Mesenchymal stem cell (in vitro differentiated cells and primary cell): ENCODE data around the gene LXN. TPM values are rescaled to one million over a fixed set of nuclear protein-coding genes. Genes with fewer than 3 reads are reported as not detected.

Experiments used
- DNase-seq: peaks from one replicate; pipeline ENCODE4 v3.0.0-alpha.2; 2013
- H2AFZ ChIP-seq: one replicate; pipeline ENCODE4 v1.6.1; 2013; ENCODE audit warnings: low read depth, mild to moderate bottlenecking, control low read depth, inconsistent platforms, low read length, moderate library complexity
- H2AK5ac ChIP-seq: 2 replicates; pipeline ENCODE4 v1.6.1; 2013; ENCODE audit warnings: low read length, moderate library complexity, mild to moderate bottlenecking, inconsistent platforms; ENCODE audit not compliant: severe bottlenecking
- H2BK120ac ChIP-seq: one replicate; pipeline ENCODE4 v1.6.1; 2013; ENCODE audit warnings: low read depth, mild to moderate bottlenecking, inconsistent platforms, low read length, moderate library complexity
- H2BK12ac ChIP-seq, 2 experiments: one replicate each; pipeline ENCODE4 v1.6.1; 2013; ENCODE audit warnings: inconsistent platforms in 2 of 2, low read length in 2 of 2, mild to moderate bottlenecking in 2 of 2, moderate library complexity in 2 of 2, control low read depth in 1 of 2
- H2BK15ac ChIP-seq: one replicate; pipeline ENCODE4 v1.6.1; 2013; ENCODE audit warnings: mild to moderate bottlenecking, low read depth, inconsistent platforms; ENCODE audit not compliant: poor library complexity, severe bottlenecking
- H2BK5ac ChIP-seq: 2 replicates; pipeline ENCODE4 v1.6.1; 2013; ENCODE audit warnings: low read depth, mild to moderate bottlenecking, low read length, control low read depth, inconsistent platforms; ENCODE audit not compliant: poor library complexity, severe bottlenecking
- H3K14ac ChIP-seq, 2 experiments: one replicate each; pipeline ENCODE4 v1.6.1; 2013; ENCODE audit warnings: inconsistent platforms in 2 of 2, low read length in 2 of 2, control low read depth in 1 of 2, mild to moderate bottlenecking in 1 of 2, moderate library complexity in 1 of 2
- H3K18ac ChIP-seq, 2 experiments: one replicate each; pipeline ENCODE4 v1.6.1; 2013; ENCODE audit warnings: inconsistent platforms in 2 of 2, low read length in 2 of 2, control low read depth in 1 of 2, low read depth in 1 of 2, mild to moderate bottlenecking in 1 of 2
- H3K23ac ChIP-seq, 2 experiments: one replicate each; pipeline ENCODE4 v1.6.1; 2013; ENCODE audit warnings: inconsistent platforms in 2 of 2, low read length in 2 of 2, mild to moderate bottlenecking in 2 of 2, moderate library complexity in 2 of 2, control low read depth in 1 of 2
- H3K27ac ChIP-seq: 2 replicates; pipeline ENCODE4 v1.5.1; 2013; ENCODE audit warnings: mild to moderate bottlenecking, moderate library complexity, low read length, control low read depth, inconsistent platforms; ENCODE audit not compliant: poor library complexity, severe bottlenecking
- H3K27me3 ChIP-seq, 2 experiments: 2 replicates each; pipeline versions ENCODE4 v1.6.1 to v1.7.0; 2013; ENCODE audit warnings: low read length in 2 of 2, mild to moderate bottlenecking in 2 of 2, moderate library complexity in 2 of 2, control low read depth in 1 of 2, inconsistent platforms in 1 of 2; ENCODE audit not compliant: control insufficient read depth in 1 of 2, insufficient read depth in 1 of 2
- H3K36me3 ChIP-seq, 2 experiments: 2 replicates each; pipeline versions ENCODE4 v1.6.1 to v1.7.0; 2013; ENCODE audit warnings: low read length in 2 of 2, control low read depth in 1 of 2, inconsistent platforms in 1 of 2, low read depth in 1 of 2, mild to moderate bottlenecking in 1 of 2; ENCODE audit not compliant: insufficient read depth in 2 of 2, control insufficient read depth in 1 of 2
- H3K4ac ChIP-seq, 2 experiments: one replicate each; pipeline ENCODE4 v1.6.1; 2013; ENCODE audit warnings: inconsistent platforms in 2 of 2, low read length in 2 of 2, mild to moderate bottlenecking in 2 of 2, moderate library complexity in 2 of 2, control low read depth in 1 of 2, low read depth in 1 of 2
- H3K4me1 ChIP-seq: 2 replicates; pipeline ENCODE4 v1.6.1; 2013; ENCODE audit warnings: low read depth, low read length, control low read depth; ENCODE audit not compliant: control insufficient read depth, insufficient read depth
- H3K4me2 ChIP-seq: 2 replicates; pipeline ENCODE4 v1.6.1; 2013; ENCODE audit warnings: low read length, mild to moderate bottlenecking, inconsistent platforms; ENCODE audit not compliant: poor library complexity, severe bottlenecking
- H3K4me3 ChIP-seq, 2 experiments: 2 replicates each; pipeline versions ENCODE4 v1.5.1 to v1.7.0; 2013; ENCODE audit warnings: low read length in 2 of 2, mild to moderate bottlenecking in 2 of 2, control low read depth in 1 of 2, low read depth in 1 of 2; ENCODE audit not compliant: insufficient read depth in 1 of 2
- H3K79me1 ChIP-seq: replicated peaks from 2 replicates; pipeline ENCODE4 v1.6.1; 2013; ENCODE audit warnings: mild to moderate bottlenecking, control low read depth, low read length, inconsistent platforms; ENCODE audit not compliant: poor library complexity, severe bottlenecking
- H3K9ac ChIP-seq: 2 replicates; pipeline ENCODE4 v1.7.0; 2013; ENCODE audit warnings: mild to moderate bottlenecking, low read length, moderate library complexity
- H3K9me3 ChIP-seq: 2 replicates; pipeline ENCODE4 v1.7.0; 2013; ENCODE audit warnings: mild to moderate bottlenecking, low read length; ENCODE audit not compliant: control insufficient read depth
- H4K8ac ChIP-seq: one replicate; pipeline ENCODE4 v1.6.1; 2013; ENCODE audit warnings: inconsistent platforms, mild to moderate bottlenecking, low read length, moderate library complexity
- H4K91ac ChIP-seq: one replicate; pipeline ENCODE4 v1.6.1; 2013; ENCODE audit warnings: mild to moderate bottlenecking, low read length, inconsistent platforms
- WGBS: methylation state at CpG from one replicate; pipeline ENCODE4 v1.1.7; 2013; ENCODE audit warnings: mixed read lengths; 5-methylcytosine and 5-hydroxymethylcytosine counted together
- small RNA-seq: library from polyadenylated mRNA; stranded (forward); fragments of <200 nt; extraction: miRNeasy Mini kit (QIAGEN cat#:217004); gene quantifications from one replicate; pipeline ENCODE3, GENCODE V24; 2013; ENCODE audit warnings: low read depth

LXN gene

GRCh38 chr3:158625881-158626280, 46.6 kb downstream of the LXN start:
- Histone ChIP-seq H3K23ac (no peak overlapping the region), H2BK15ac (no peak overlapping the region), H3K79me1 (no peaks in the 10 kb centered on the region), H4K8ac (no peak overlapping the region), H2BK5ac (no peak overlapping the region), H3K27me3 (no peaks in the 10 kb centered on the region), H3K9me3 (no peaks in the 10 kb centered on the region), H3K27ac (no peak overlapping the region), H2AFZ (no peak overlapping the region), H3K36me3 (no peaks in the 10 kb centered on the region), H3K4ac (no peak overlapping the region), H3K18ac (no peak overlapping the region), H3K9ac (no peak overlapping the region), H3K4me2 (no peak overlapping the region), H2AK5ac (no peak overlapping the region), H2BK12ac (no peak overlapping the region), H4K91ac (no peak overlapping the region), H2BK120ac (no peak overlapping the region), H3K4me1 (no peaks in the 10 kb centered on the region), H3K4me3 (no peak overlapping the region), H3K14ac (no peak overlapping the region)
- no CpG with 5 or more reads among the region's 1 CpG for WGBS
- no peak for DNase-seq

- Histone ChIP-seq H3K9me3 (peaks cover 16% of the 10 kb centered on the region), H4K91ac (no peak overlapping the region), H3K23ac (no peak overlapping the region), H4K8ac (no peak overlapping the region), H3K27me3 (no peaks in the 10 kb centered on the region), H3K4me3 (no peak overlapping the region), H3K4ac (no peak overlapping the region), H3K36me3 (no peaks in the 10 kb centered on the region), H3K9ac (no peak overlapping the region), H2AFZ (no peak overlapping the region), H2BK15ac (no peak overlapping the region), H3K4me2 (no peak overlapping the region), H2BK12ac (no peak overlapping the region), H3K27ac (no peak overlapping the region), H2BK120ac (no peak overlapping the region), H3K18ac (no peak overlapping the region), H3K4me1 (no peaks in the 10 kb centered on the region), H2AK5ac (no peak overlapping the region), H3K79me1 (no peaks in the 10 kb centered on the region), H3K14ac (no peak overlapping the region), H2BK5ac (no peak overlapping the region)
- no CpG with 5 or more reads among the region's 1 CpG for WGBS
- no peak for DNase-seq
These were observed 54.2 kb downstream of the LXN start for GRCh38 chr3:158617982-158618875.

Small RNA genes within 50 kb of the gene (small RNA-seq; reads per million reads assigned to genes)
- gene AC025033.1 (not detected), gene AC080013.6 (not detected)
